ENCODE measurements around the gene ZACN. TPM values are rescaled to one million over a fixed set of nuclear protein-coding genes. Genes with fewer than 3 reads are reported as not detected.
A peak's percentile ranks its signal among the peaks of the same experiment; 100 is the strongest.

ZACN gene
- total and polyA plus RNA-seq, 8 donors = 0.12 to 27.5 (median 17.8) TPM; not detected in 1

GRCh38 chr17:76085066-76085730 lies 6.2 kb downstream of the ZACN start:
- Histone ChIP-seq H3K9me3 (no peaks in the 10 kb centered on the region), H3K4me1 (no peaks in the 10 kb centered on the region), H3K36me3 (peaks cover 3 to 87% of the 10 kb centered on the region in 2 donors), H3K27me3 (peaks cover 0 to 5% of the 10 kb centered on the region in 2 donors), H3K4me3 (no peak overlapping the region), H3K27ac (no peak overlapping the region)
- intact Hi-C loops (cut with DNase I) = no loop called here
- no peak for TF ChIP-seq CTCF (IDR thresholded peaks at IDR 0.05)
- peak in 1 of 4 donors; percentile 37 for DNase-seq
- no peak for ATAC-seq

- intact Hi-C loops (cut with DNase I) = no loop called here
- TF ChIP-seq CTCF (IDR thresholded peaks at IDR 0.05) = no peak
- no peak for DNase-seq
- H3K36me3 ChIP-seq = peaks cover 3 to 93% of the 10 kb centered on the region in 2 donors
- H3K4me1 ChIP-seq = no peaks in the 10 kb centered on the region
- no peaks in the 10 kb centered on the region for H3K9me3 ChIP-seq
- H3K4me3 ChIP-seq = no peak overlapping the region
- ATAC-seq = no peak
- H3K27me3 ChIP-seq = no peaks in the 10 kb centered on the region
- H3K27ac ChIP-seq = no peak overlapping the region
Observed at GRCh38 chr17:76085731-76086366, 6.9 kb downstream of the ZACN start.

GRCh38 chr17:76086384-76086783 lies 7.4 kb downstream of the ZACN start:
- TF ChIP-seq CTCF (IDR thresholded peaks at IDR 0.05) = no peak
- Histone ChIP-seq H3K36me3 (peaks cover 3 to 99% of the 10 kb centered on the region in 2 donors), H3K4me3 (no peak overlapping the region), H3K27ac (no peak overlapping the region), H3K4me1 (no peaks in the 10 kb centered on the region), H3K9me3 (no peaks in the 10 kb centered on the region), H3K27me3 (no peaks in the 10 kb centered on the region)
- ATAC-seq = no peak
- intact Hi-C loops (cut with DNase I) = no loop called here
- no peak for DNase-seq

- no peak for TF ChIP-seq CTCF (IDR thresholded peaks at IDR 0.05)
- ATAC-seq = no peak
Observed at GRCh38 chr17:76087531-76087930, 8.5 kb downstream of the ZACN start.

DNA sequence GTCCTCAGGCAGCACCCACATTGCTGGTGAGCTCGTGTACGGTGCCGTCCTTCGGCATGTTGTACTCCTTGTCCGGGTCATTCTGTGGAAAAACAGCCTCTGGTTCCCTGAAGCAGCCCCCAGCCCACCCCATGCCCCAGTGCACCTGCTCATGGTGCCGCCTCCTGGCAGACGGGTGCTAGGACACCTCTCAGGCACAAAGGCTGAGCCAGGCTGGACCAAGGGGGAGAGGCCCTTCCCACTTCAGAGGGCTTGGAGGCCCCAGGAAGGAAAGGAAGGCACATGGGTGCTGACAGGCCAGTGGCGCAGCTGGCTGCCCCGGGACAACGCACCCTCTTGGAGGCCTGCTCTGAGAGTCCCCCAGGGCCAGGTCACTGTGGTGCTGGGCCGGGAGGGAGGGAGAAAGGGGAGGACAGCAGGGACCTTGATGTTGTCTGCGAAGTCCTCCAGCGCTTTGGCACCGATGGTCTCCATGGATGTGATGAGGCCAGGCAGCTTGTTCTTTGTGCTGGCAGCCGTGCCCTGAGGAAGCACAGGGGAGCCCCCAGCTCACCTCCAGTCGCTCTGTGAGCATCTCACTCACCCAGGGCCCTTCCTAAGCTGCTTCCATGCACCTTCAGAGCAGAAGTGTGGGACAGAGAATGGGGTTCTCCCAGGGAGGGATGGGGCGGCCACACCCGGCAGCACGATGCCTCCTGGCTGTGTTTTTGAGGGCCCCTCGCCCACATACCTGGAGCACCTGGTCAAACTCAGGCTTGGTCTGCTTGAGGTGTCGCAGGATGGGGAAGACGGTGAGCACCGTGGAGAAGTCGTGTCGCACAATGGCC lies 9.3 kb downstream of the ZACN start:
- no peak for TF ChIP-seq CTCF (IDR thresholded peaks at IDR 0.05)
- H3K4me3 ChIP-seq = no peak overlapping the region
- H3K36me3 ChIP-seq = peaks cover 3 to 100% of the 10 kb centered on the region in 2 donors
- ATAC-seq (no peak), DNase-seq (no peak)
- H3K27ac ChIP-seq = no peak overlapping the region
- H3K27me3 ChIP-seq = no peaks in the 10 kb centered on the region
- intact Hi-C loops (cut with DNase I) = no loop called here
- no peaks in the 10 kb centered on the region for H3K9me3 ChIP-seq
- H3K4me1 ChIP-seq = no peaks in the 10 kb centered on the region

More at GRCh38 chr17:76087531-76087930, 8.5 kb downstream of the ZACN start:
- H3K4me1 ChIP-seq = no peaks in the 10 kb centered on the region
- H3K9me3 ChIP-seq = no peaks in the 10 kb centered on the region
- DNase-seq = no peak
- no peak overlapping the region for H3K4me3 ChIP-seq
- H3K27me3 ChIP-seq = no peaks in the 10 kb centered on the region
- H3K36me3 ChIP-seq = peaks cover 3 to 100% of the 10 kb centered on the region in 2 donors
- H3K27ac ChIP-seq = no peak overlapping the region
- intact Hi-C loops (cut with DNase I) = no loop called here

Measured in left lung (tissue), 10 donors.